ENCODE data around the gene MSRB1. TPM values are rescaled to one million over a fixed set of nuclear protein-coding genes. Genes with fewer than 3 reads are reported as not detected.
"Not testable (repeated sequence)": the region's sequence is repeated elsewhere in the genome, so short reads cannot be mapped to it uniquely, and the experiment has no call there.

Gene MSRB1
- polyA plus RNA-seq, 1 experiment = 23.1 TPM

DNA sequence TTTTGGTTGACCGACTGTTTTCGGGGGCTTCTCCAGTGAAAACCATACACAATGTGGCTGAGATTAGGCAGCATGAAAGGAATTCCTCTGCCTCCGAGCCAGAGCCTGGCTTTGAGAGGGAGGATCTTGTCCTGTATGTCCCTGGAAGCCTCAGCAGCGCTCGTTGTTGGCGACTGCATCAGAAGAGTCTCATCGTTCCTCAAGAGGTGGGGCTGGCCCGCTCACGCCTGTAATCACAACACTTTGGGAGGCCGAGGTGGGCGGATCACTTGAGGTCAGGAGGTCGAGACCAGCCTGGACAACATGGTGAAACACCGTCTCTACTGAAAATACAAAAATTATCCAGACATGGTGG is 39.8 kb downstream of the MSRB1 start:
- peaks cover 35% of the 10 kb centered on the region for H3K27me3 ChIP-seq (ENCODE audit: control insufficient read depth, insufficient read depth, low read length)
- ChIA-PET POLR2A (no interaction called here), CTCF (no interaction called here)
- no peak overlapping the region for H3K4me3 ChIP-seq (ENCODE audit: low read depth, low read length)
- no peaks in the 10 kb centered on the region; the same call in 1 of the 2 replicates for H3K9me3 ChIP-seq (ENCODE audit: control insufficient read depth, insufficient read depth, low read length)
- TF ChIP-seq, protein P1, sequence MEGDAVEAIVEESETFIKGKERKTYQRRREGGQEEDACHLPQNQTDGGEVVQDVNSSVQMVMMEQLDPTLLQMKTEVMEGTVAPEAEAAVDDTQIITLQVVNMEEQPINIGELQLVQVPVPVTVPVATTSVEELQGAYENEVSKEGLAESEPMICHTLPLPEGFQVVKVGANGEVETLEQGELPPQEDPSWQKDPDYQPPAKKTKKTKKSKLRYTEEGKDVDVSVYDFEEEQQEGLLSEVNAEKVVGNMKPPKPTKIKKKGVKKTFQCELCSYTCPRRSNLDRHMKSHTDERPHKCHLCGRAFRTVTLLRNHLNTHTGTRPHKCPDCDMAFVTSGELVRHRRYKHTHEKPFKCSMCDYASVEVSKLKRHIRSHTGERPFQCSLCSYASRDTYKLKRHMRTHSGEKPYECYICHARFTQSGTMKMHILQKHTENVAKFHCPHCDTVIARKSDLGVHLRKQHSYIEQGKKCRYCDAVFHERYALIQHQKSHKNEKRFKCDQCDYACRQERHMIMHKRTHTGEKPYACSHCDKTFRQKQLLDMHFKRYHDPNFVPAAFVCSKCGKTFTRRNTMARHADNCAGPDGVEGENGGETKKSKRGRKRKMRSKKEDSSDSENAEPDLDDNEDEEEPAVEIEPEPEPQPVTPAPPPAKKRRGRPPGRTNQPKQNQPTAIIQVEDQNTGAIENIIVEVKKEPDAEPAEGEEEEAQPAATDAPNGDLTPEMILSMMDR (IDR thresholded peaks at IDR 0.05; ENCODE audit: low read depth, low read length) = no peak
- H3K27ac ChIP-seq (ENCODE audit: low read depth, low read length) = no peak overlapping the region
- no peak for DNase-seq (ENCODE audit: low read depth, low spot score)

GRCh38 chr16:1902547-1903219 is 40.3 kb downstream of the MSRB1 start:
- Histone ChIP-seq H3K9me3 (ENCODE audit: control insufficient read depth, insufficient read depth, low read length) (no peaks in the 10 kb centered on the region; the same call in 1 of the 2 replicates), H3K4me3 (ENCODE audit: low read depth, low read length) (no peak overlapping the region), H3K27me3 (ENCODE audit: control insufficient read depth, insufficient read depth, low read length) (peaks cover 35% of the 10 kb centered on the region), H3K27ac (ENCODE audit: low read depth, low read length) (no peak overlapping the region)
- DNase-seq (ENCODE audit: low read depth, low spot score) = no peak
- TF ChIP-seq, protein P1 (IDR thresholded peaks at IDR 0.05; ENCODE audit: low read depth, low read length) = no peak
- POLR2A ChIA-PET = no interaction called here
- CTCF ChIA-PET = no interaction called here

GRCh38 chr16:1900452-1900774 is 42.6 kb downstream of the MSRB1 start:
- Histone ChIP-seq H3K9me3 (ENCODE audit: control insufficient read depth, insufficient read depth, low read length) (no peaks in the 10 kb centered on the region; the same call in 1 of the 2 replicates), H3K27ac (ENCODE audit: low read depth, low read length) (no peak overlapping the region), H3K27me3 (ENCODE audit: control insufficient read depth, insufficient read depth, low read length) (peaks cover 24% of the 10 kb centered on the region), H3K4me3 (ENCODE audit: low read depth, low read length) (no peak overlapping the region)
- DNase-seq (ENCODE audit: low read depth, low spot score) = no peak
- POLR2A ChIA-PET = no interaction called here
- CTCF ChIA-PET = no interaction called here
- TF ChIP-seq, protein P1 (IDR thresholded peaks at IDR 0.05; ENCODE audit: low read depth, low read length) = no peak

GRCh38 chr16:1899641-1900451 is 43.2 kb downstream of the MSRB1 start:
- ChIA-PET CTCF (no interaction called here), POLR2A (no interaction called here)
- Histone ChIP-seq H3K27ac (ENCODE audit: low read depth, low read length) (no peak overlapping the region), H3K27me3 (ENCODE audit: control insufficient read depth, insufficient read depth, low read length) (peaks cover 24% of the 10 kb centered on the region), H3K4me3 (ENCODE audit: low read depth, low read length) (no peak overlapping the region), H3K9me3 (ENCODE audit: control insufficient read depth, insufficient read depth, low read length) (no peaks in the 10 kb centered on the region; the same call in 1 of the 2 replicates)
- TF ChIP-seq, protein P1 (IDR thresholded peaks at IDR 0.05; ENCODE audit: low read depth, low read length) = no peak
- no peak for DNase-seq (ENCODE audit: low read depth, low spot score)

- POLR2A ChIA-PET; H3K27ac ChIP-seq (ENCODE audit: low read depth, low read length); H3K27me3 ChIP-seq (ENCODE audit: control insufficient read depth, insufficient read depth, low read length); H3K4me3 ChIP-seq (ENCODE audit: low read depth, low read length); DNase-seq (ENCODE audit: low read depth, low spot score); H3K9me3 ChIP-seq (ENCODE audit: control insufficient read depth, insufficient read depth, low read length); CTCF ChIA-PET: not testable (repeated sequence)
These were observed 45.3 kb downstream of the MSRB1 start for GRCh38 chr16:1897692-1898091.
